IgD-negative memory B cell (primary cell): Measurements from ENCODE around the gene MMP8. TPM values are rescaled to one million over a fixed set of nuclear protein-coding genes. Genes with fewer than 3 reads are reported as not detected.

Experiments used
- polyA plus RNA-seq: library from polyadenylated mRNA; unstranded; fragments of 300-500 nt; fragmentation: Illumina TruSeq; gene quantifications from one replicate; pipeline ENCODE4 v1.2.3, GENCODE V29; 2021

MMP8 gene
- polyA plus RNA-seq, 1 donor from 2014 or later, result not detected

Other genes starting within 250 kb of the MMP8 start
- not detected for gene MMP7, start 194.2 kb downstream of the MMP8 start, polyA plus RNA-seq
- gene MMP20, start 99.6 kb downstream of the MMP8 start, polyA plus RNA-seq, result not detected
- gene MMP27, start 19.2 kb downstream of the MMP8 start, polyA plus RNA-seq, result not detected
- gene MMP10, start 55.7 kb upstream of the MMP8 start, polyA plus RNA-seq, result not detected
- gene MMP1, start 73.2 kb upstream of the MMP8 start, polyA plus RNA-seq, result not detected
- not detected for gene MMP3, start 118.7 kb upstream of the MMP8 start, polyA plus RNA-seq
- not detected for gene MMP12, start 150.0 kb upstream of the MMP8 start, polyA plus RNA-seq
- gene MMP13, start 230.8 kb upstream of the MMP8 start, polyA plus RNA-seq, result not detected